Subcutaneous abdominal adipose tissue (tissue), 5 donors: ENCODE data around the gene TELO2.

ENCODE experiments used
- H3K27ac ChIP-seq: one replicate; pipeline ENCODE4 v1.7.0; 2013; ENCODE audit warnings: low read depth, mild to moderate bottlenecking, inconsistent platforms, low read length, moderate library complexity
- H3K27me3 ChIP-seq, 5 donors: one replicate each; pipeline ENCODE4 v1.7.0; 2013; ENCODE audit warnings: low read length in 5 of 5, inconsistent platforms in 1 of 5; ENCODE audit not compliant: control insufficient read depth in 5 of 5, insufficient read depth in 4 of 5
- H3K36me3 ChIP-seq, 5 donors: one replicate each; pipeline ENCODE4 v1.7.0; 2013; ENCODE audit warnings: low read length in 5 of 5; ENCODE audit not compliant: control insufficient read depth in 5 of 5, insufficient read depth in 5 of 5
- H3K4me1 ChIP-seq, 5 donors: one replicate each; pipeline ENCODE4 v1.7.0; 2013; ENCODE audit warnings: low read length in 5 of 5, mild to moderate bottlenecking in 3 of 5, moderate library complexity in 1 of 5; ENCODE audit not compliant: control insufficient read depth in 5 of 5, insufficient read depth in 5 of 5
- H3K4me3 ChIP-seq, 5 donors: one replicate each; pipeline ENCODE4 v1.7.0; 2013; ENCODE audit warnings: low read length in 5 of 5, low read depth in 1 of 5
- H3K9ac ChIP-seq, 5 donors: one replicate each; pipeline ENCODE4 v1.7.0; 2013; ENCODE audit warnings: low read length in 5 of 5, mild to moderate bottlenecking in 4 of 5, moderate library complexity in 3 of 5
- H3K9me3 ChIP-seq, 5 donors: one replicate each; pipeline ENCODE4 v1.7.0; 2013; ENCODE audit warnings: low read length in 5 of 5; ENCODE audit not compliant: control insufficient read depth in 5 of 5
- donor health status: healthy.
- donor health status: healthy.
- donor health status: healthy.
- donor health status: healthy.
- donor health status: healthy.

Gene TELO2

DNA sequence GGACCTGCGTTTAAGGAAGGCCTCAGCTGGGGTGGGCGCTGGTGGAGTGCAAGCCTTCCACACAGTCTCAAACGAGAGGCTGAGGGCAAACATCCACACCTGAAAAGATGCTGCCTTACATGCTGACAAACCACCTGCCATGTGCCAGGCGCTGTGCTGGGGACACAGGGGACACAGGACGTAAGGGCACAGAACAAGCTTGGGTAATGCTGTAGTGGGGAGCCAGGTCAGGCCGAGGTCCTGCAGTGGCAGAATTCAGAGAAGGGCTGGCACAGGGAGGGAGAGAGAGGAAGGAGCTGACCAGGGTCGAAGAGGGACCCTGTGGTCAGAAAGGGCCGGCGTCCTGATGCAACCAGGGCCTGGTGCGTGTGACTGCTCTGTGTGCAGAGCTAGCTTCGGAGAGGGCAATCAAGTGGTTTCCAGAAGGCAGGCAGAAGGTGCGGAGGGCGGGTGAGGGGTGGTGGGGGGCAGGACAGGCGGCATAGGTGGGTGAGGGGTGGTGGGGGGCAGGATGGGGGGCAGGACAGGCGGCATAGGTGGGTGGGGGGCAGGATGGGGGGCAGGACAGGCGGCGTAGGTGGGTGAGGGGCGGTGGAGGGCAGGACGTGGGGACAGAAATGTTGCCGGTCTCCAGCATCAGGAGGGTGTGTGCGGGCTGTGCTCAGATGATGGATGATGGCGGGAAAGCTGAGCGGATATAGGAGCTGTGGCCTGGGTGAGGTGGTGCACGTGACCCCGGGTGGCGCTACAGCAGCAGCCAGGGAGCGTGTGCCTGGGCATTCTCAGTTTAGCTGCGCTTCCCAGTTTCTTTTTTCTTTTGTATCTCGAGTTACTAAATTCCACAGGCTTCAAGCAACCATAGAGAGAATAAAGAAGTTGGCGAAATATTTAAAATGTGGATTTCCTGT, 18.8 kb downstream of the TELO2 start:
- peaks cover 2 to 5% (median 3%) of the 10 kb centered on the region in 5 donors for H3K9me3 ChIP-seq
- H3K36me3 ChIP-seq, result peaks cover 0 to 38% (median 17%) of the 10 kb centered on the region in 5 donors
- H3K4me3 ChIP-seq, result no peak overlapping the region
- H3K27me3 ChIP-seq, result no peaks in the 10 kb centered on the region
- no peak overlapping the region for H3K27ac ChIP-seq
- no peak overlapping the region for H3K9ac ChIP-seq
- peaks cover 0 to 38% (median 17%) of the 10 kb centered on the region in 5 donors for H3K4me1 ChIP-seq

DNA sequence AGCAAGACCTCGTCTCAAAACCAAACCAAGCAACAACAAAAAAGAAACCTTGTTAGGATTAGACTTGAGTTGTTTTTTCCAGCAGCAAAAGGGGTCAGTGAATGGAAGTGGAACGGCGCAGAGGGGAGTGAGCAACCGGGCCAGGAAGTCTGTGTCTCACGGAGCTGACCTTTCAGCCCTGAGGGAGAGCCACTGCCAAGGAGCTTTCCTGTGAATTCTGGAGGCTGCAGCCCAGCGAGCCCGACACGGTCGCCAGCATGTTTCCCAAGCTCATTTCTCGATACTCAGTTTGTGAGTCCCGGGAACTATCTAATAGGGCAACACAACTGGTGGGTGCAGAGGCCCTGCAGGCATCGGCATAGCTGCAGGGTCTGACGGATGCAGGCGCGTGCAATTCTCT, 19.6 kb downstream of the TELO2 start:
- Histone ChIP-seq H3K4me1 (peaks cover 0 to 38% (median 17%) of the 10 kb centered on the region in 5 donors), H3K9ac (no peak overlapping the region), H3K27me3 (no peaks in the 10 kb centered on the region), H3K36me3 (peaks cover 0 to 30% (median 12%) of the 10 kb centered on the region in 5 donors), H3K27ac (no peak overlapping the region), H3K9me3 (peaks cover 2 to 5% (median 3%) of the 10 kb centered on the region in 5 donors), H3K4me3 (peak overlapping the region in 2 of 5 donors; percentile 11 to 22)

DNA sequence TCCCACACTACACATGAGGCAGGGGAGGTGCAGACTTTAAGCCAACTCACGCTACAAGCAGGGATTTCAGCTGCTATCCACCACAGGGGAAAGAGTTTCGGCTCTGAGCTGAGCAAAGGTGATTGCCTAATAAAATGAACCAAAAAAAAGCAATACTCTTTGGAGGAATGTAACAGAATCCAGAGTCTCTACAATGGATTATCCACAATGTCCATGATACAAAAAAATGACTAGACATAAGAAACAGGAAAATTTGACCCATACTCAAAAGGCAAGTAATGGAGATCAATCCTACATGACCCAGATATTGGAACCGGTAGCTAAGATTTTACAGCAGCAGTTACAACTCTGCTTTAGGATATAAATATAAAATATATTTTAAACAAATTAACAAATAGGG, 21.3 kb downstream of the TELO2 start:
- H3K27me3 ChIP-seq, result no peaks in the 10 kb centered on the region
- no peak overlapping the region for H3K4me3 ChIP-seq
- H3K9me3 ChIP-seq, result peaks cover 2 to 5% (median 3%) of the 10 kb centered on the region in 5 donors
- H3K36me3 ChIP-seq, result peaks cover 0 to 33% (median 16%) of the 10 kb centered on the region in 5 donors
- H3K9ac ChIP-seq, result no peak overlapping the region
- no peak overlapping the region for H3K27ac ChIP-seq
- H3K4me1 ChIP-seq, result peaks cover 0 to 27% (median 13%) of the 10 kb centered on the region in 5 donors

DNA sequence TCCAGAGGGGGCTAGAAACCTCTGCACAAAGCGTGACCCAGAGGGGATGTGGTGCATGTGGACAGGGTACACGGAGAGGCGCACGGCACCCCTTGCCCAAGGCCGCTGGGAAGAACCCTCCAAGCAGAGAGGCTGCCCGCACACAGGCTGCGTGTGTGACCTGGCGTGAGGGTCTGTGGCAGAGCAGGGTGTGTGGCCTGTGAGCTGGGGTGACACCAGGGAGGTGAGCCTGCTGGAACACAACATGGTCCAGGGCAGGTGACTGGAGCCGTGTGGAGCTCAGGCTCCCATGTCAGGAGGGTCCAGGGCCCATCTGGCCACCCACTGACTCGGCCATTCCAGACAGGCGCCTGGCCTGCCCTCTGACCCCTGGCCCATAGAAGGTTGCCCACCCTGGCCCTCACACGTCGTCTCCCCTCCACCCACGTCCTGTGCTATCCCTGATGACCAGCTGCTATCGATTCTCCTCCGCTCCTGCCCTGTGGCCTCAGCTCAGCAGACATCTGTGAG, 25.5 kb downstream of the TELO2 start:
- H3K27me3 ChIP-seq, result no peaks in the 10 kb centered on the region
- no peak overlapping the region for H3K9ac ChIP-seq

DNA sequence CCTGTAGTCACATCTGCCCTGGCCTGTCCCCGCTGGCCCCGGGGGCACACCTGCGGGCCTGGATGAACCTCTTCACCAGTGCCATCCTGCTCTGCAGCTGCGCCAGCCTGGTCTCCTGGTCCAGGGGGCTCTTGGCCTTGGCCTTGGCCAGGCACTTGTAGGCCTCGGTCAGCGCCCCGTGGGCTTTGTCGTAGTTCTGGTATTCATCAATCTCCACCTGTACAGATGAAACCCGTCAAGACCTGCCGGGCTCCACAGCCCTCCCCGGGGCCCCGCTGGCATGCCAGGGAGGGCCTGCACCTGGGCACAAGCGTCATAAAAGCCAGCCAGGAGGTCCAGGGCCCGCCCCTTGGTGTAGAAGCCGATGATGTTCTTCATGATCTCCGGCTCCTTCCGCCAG, 26.7 kb downstream of the TELO2 start:
- Histone ChIP-seq H3K27ac (no peak overlapping the region), H3K4me3 (no peak overlapping the region), H3K27me3 (no peaks in the 10 kb centered on the region), H3K36me3 (peaks cover 0 to 40% (median 22%) of the 10 kb centered on the region in 5 donors), H3K4me1 (no peaks in the 10 kb centered on the region), H3K9me3 (no peaks in the 10 kb centered on the region), H3K9ac (no peak overlapping the region)

More for the DNA sequence above, 25.5 kb downstream of the TELO2 start:
- H3K9me3 ChIP-seq, result peaks cover 2 to 5% (median 3%) of the 10 kb centered on the region in 5 donors
- peaks cover 0 to 39% (median 22%) of the 10 kb centered on the region in 5 donors for H3K36me3 ChIP-seq
- H3K4me3 ChIP-seq, result no peak overlapping the region
- no peaks in the 10 kb centered on the region for H3K4me1 ChIP-seq
- H3K27ac ChIP-seq, result no peak overlapping the region

DNA sequence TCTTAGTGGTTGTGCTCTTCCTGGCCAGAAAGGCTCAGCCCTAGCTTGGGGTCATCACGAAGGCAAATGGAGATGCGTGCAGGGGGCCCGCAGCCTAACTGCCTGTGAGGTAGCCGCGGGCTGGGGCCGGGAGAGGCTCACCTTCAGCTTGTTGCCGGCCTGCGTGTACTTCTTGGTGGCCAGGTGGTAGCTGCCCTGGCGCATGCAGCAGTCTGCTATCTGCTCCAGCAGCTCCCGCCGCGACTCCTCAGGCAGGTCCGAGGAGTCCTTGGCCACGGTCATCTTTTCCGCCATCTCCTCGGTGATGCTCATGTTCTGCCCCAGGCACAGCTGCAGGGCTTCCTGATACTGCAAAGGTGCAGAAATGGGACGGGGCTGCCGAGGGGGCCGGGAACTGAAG, 27.3 kb downstream of the TELO2 start:
- H3K9me3 ChIP-seq, result no peaks in the 10 kb centered on the region
- H3K9ac ChIP-seq, result no peak overlapping the region
- H3K36me3 ChIP-seq, result peaks cover 0 to 40% (median 22%) of the 10 kb centered on the region in 5 donors
- H3K4me3 ChIP-seq, result no peak overlapping the region
- no peaks in the 10 kb centered on the region for H3K27me3 ChIP-seq
- no peaks in the 10 kb centered on the region for H3K4me1 ChIP-seq
- no peak overlapping the region for H3K27ac ChIP-seq

DNA sequence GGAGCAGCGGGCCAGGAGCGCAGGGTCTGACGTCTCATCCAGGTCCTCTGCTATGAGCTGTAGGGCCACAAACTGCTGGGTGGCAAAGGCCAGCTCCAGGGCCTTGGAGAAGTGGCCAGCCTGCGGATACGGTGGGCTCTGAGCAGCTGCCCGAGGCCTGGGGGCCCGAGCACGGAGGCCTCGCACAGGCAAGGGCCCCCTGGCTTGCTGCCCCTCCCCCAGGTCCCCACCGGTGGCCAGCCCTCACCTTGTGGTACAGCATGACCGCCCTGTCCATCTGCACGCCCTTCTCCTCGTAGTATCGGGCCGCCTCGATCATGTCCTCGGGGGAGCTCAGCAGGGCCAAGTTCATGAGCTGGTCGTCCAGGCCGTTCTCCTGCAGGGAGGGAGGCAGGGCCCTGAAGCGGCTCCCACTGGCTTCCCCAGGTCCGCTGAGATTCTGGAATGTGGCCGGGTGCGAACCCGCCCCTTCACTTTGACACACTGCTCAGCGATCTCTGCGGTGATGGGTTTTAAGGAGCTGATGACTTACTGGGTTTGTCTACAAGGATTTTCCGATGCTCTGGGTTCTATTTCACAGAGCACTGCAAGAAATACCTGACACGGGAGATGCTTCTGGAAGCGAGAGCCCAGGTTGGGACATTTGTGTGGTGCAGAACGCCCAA, 30.6 kb downstream of the TELO2 start:
- Histone ChIP-seq H3K27me3 (peaks cover 0 to 9% (median 3%) of the 10 kb centered on the region in 5 donors), H3K9ac (no peak overlapping the region), H3K4me3 (no peak overlapping the region), H3K36me3 (peaks cover 0 to 31% (median 20%) of the 10 kb centered on the region in 5 donors), H3K4me1 (peaks cover 4 to 22% (median 21%) of the 10 kb centered on the region in 5 donors), H3K27ac (no peak overlapping the region), H3K9me3 (no peaks in the 10 kb centered on the region)

DNA sequence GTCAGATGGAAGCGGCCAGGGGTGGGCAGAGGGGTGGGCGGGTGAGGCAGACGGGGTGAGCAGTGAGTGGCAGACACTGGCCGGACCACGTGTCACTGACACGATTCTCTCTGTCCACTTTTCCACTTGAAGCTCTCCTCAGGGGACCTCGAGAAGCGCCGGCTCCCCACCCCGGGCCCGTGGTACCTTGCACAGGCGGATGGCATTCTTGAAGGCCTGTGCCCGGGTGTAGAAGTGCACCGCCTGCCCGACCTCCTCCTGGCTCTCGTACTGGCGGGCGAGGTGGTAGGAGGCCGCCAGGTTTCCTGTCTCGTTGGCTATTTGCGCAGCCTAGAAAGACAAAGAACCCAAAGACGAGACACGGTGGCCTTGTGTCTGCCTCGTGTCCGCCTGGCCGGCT, 31.2 kb downstream of the TELO2 start:
- H3K27ac ChIP-seq, result no peak overlapping the region
- peaks cover 0 to 28% (median 15%) of the 10 kb centered on the region in 5 donors for H3K36me3 ChIP-seq
- no peaks in the 10 kb centered on the region for H3K9me3 ChIP-seq

DNA sequence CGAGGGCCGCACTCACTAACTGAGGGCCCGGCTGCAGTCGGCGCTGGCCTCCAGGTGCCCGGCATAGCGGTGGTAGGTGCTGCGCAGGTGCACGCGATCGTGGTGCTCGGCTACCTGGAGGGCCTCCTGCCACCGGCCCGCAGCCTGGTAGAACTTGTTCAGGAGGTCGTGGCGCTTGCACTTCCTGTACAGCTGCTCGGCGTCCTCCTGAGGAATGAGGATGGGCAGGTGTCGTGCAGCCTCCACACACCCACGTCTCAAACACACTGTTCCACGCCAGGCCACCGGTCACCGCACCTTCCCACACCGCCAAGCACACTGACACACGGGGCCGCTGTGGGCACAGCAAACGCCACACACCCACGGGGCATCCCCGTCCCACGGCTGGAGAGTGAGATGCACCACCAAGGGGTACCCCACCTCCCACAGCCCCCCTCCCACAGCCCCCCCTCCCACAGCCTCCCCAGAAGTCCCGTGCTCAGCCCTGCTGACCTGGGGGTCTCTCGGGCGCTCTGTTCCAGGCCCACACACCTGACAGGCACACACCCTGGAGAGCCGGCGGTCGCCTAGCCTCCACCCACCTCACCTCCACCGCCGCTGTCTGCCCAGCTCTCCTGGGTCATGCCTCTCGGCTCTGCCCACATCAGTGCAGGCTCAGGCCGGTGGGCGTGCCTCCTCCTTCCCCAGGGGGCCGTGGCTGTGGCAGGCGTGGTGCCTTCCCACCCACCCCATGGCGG, 32.9 kb downstream of the TELO2 start:
- Histone ChIP-seq H3K36me3 (peaks cover 0 to 14% (median 3%) of the 10 kb centered on the region in 5 donors), H3K9ac (no peak overlapping the region), H3K4me1 (peaks cover 9 to 42% (median 31%) of the 10 kb centered on the region in 5 donors), H3K9me3 (no peaks in the 10 kb centered on the region), H3K4me3 (no peak overlapping the region), H3K27me3 (peaks cover 0 to 13% (median 8%) of the 10 kb centered on the region in 5 donors), H3K27ac (no peak overlapping the region)

More for the DNA sequence above, 31.2 kb downstream of the TELO2 start:
- Histone ChIP-seq H3K4me1 (peaks cover 4 to 28% (median 22%) of the 10 kb centered on the region in 5 donors), H3K27me3 (peaks cover 0 to 9% (median 3%) of the 10 kb centered on the region in 5 donors), H3K4me3 (no peak overlapping the region), H3K9ac (no peak overlapping the region)
